Stimulated activated CD8-positive, alpha-beta memory T cell treated with anti-CD3 and anti-CD28 coated beads, Interleukin-7, amount 100 ng/mL, for 24 hours (primary cell): ENCODE data around the gene CACNA1E.

Experiments
- DNase-seq: peaks from one replicate; pipeline ENCODE4 v3.0.0-alpha.2; 2020; ENCODE audit warnings: low read depth

The CACNA1E gene

DNA sequence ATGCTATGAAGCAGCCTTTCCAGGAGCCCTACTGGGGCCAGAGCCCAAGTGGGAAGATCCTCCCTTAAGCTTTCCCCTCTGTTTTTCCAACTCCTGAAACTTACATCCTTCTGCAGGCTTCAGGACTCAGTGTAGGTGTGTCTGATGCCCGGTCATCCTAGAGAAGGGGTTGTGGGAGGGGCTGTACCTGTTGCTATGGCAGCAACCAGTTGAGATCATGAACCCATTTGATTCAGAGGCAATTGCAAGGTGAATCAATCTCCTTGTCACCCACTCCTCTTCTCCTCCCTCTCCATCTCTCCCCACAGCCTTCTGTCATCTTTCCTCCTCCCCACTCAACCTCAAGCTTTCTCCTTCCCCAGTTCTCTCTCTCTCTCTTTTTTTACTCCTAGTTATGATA lies 151.8 kb downstream of the CACNA1E start:
- DNase-seq = no peak

GRCh38 chr1:181637998-181638397 lies 154.7 kb downstream of the CACNA1E start:
- no peak for DNase-seq

GRCh38 chr1:181640956-181641355 lies 157.6 kb downstream of the CACNA1E start:
- no peak for DNase-seq

GRCh38 chr1:181643631-181644030 lies 160.3 kb downstream of the CACNA1E start:
- DNase-seq = no peak

DNA sequence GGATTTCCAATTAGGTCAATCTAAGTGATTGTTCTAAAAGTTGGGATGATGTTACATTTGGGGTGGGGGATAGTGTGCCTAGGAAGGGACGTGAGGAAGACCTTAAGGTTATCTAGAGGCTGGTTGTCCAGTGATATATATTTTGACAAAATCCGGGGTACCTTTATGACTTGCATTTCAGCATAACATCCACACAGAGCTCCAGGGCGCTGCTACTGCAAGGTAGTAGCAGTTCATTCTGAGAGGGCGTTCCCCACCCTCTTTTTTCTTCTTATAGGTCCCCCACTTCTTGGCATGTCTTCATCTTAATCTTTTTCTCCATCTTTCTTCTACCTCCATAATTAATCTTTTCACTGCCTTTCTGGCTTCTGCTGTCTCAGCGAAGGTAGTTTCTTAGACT lies 161.9 kb downstream of the CACNA1E start:
- no peak for DNase-seq

- no peak for DNase-seq
These were observed 163.4 kb downstream of the CACNA1E start for GRCh38 chr1:181646710-181647109.

- DNase-seq = no peak
These were observed 164.2 kb downstream of the CACNA1E start for GRCh38 chr1:181647314-181648035.

GRCh38 chr1:181651276-181651675 lies 168.0 kb downstream of the CACNA1E start:
- no peak for DNase-seq

DNA sequence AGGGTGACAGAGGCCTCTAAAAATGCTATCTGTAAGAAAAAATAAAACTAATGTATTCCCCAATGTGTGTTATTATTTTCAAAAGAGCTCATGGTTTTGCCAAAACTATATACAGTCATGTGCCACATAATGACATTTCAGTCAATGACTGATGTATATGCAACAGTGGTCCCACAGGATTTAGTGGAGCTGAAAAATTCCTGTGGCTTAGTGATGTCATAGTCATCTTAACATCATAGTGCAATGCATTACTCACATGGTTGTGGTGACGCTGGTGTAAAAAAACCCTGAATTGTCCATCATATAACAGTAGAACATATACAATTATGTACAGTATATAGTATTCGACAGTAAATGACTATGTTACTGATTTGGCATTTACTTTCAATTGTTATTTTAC lies 172.4 kb downstream of the CACNA1E start:
- DNase-seq = no peak

GRCh38 chr1:181656491-181656890 lies 173.2 kb downstream of the CACNA1E start:
- DNase-seq = no peak

GRCh38 chr1:181658581-181658980 lies 175.3 kb downstream of the CACNA1E start:
- DNase-seq = no peak

DNA sequence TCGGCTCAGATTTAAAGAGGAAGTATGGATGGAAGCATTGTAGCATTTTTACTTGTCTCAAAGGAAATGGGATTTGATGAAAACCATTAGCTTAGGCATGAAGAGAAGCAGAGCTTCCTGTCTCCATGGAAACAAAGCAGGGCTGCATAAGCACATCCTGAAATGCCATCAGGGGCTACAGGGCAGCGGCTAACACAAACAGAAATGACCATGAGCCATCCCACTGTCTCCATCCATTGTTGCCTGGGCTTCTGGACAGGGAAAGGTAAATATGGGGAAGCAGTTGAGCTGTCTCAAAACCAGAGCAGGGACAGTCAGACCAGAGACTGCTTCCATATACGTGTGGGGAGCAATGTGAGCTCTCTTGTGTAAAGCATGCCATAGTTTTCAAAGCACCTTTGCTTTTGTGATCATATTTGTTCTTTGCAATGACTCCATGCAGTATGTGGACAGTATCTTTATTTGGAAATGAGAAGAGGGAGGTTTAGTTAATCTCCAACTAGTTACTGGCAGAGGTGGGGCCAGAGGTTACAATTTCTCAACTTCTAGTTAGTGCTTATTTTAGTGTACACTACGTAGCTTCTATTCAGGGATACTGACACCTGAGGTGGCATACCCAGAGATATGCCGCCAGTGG lies 176.1 kb downstream of the CACNA1E start:
- DNase-seq = no peak

DNA sequence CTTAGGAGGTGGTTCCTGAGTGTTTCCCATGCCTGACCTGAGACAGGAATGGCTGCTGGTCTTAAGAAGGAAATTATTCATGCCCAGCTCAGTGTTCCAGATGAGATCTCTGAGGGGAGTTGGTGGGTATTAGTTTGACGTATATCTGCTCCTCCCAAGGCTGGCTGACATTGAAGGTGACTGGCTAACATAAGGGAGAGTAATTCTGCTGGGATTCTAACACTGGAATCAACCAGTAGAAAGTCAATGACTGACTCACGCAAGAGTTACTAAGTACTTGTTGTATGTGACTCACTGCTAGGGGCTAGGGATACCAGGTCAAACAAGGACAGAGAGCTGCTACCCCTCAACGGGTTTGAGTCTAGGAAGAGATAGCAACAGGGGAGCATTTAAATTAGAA lies 177.3 kb downstream of the CACNA1E start:
- DNase-seq = no peak

GRCh38 chr1:181661569-181661968 lies 178.3 kb downstream of the CACNA1E start:
- DNase-seq = no peak

DNA sequence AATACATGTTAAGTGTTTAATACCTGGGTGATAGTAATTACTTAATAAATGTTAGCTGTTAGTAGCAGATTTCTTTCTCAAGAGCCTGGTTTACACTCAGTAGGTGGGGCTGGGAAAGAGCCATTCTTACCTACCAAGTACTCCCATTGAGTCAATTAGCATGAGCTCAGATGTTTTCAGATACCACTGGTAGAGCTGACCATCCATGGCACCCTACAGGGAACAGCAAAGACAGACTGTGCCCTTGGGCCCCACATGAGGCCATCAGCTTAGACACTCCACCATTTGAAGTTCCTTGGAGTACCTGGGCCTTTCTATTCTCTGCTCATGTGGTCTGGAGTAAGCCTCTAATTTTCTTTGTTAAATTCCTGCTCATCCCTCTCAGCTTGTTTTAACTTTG lies 179.3 kb downstream of the CACNA1E start:
- no peak for DNase-seq

- no peak for DNase-seq
These were observed 181.2 kb downstream of the CACNA1E start for GRCh38 chr1:181664543-181664942.

DNA sequence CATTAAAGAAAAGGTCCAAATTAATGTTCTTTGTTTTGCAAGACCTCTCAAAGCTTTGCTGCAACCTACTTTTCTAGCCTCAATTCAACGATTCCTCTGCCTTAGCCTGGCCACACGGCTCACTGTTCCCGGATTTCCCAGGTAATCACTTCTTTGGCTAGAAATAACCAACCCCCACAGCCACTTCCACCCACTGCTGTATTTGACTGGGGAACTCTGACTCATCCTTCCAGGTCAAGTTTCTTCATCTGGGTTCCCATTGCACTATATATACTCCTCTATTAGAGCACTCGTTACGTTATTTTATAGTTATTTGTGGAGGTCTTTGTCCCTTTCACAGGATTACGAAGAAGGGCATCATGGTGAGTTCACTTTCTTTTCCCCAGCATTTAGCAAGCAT lies 185.9 kb downstream of the CACNA1E start:
- no peak for DNase-seq

GRCh38 chr1:181674617-181675016 lies 191.3 kb downstream of the CACNA1E start:
- DNase-seq = no peak

GRCh38 chr1:181675091-181675917 lies 192.0 kb downstream of the CACNA1E start:
- DNase-seq = no peak

DNA sequence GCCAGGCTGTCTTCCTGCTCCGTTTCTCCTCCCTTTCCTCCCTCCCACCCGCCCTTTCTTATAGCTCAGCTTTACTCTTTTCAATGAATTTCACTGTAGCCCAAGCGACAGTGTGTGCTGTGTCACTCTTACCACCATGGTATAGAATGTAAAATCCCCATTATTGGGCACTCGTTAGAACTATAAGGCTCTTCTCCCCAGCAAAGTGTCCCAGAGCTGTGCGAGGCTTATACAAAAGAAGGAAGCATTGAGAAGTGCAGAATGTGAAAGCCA lies 192.5 kb downstream of the CACNA1E start:
- DNase-seq = no peak

DNA sequence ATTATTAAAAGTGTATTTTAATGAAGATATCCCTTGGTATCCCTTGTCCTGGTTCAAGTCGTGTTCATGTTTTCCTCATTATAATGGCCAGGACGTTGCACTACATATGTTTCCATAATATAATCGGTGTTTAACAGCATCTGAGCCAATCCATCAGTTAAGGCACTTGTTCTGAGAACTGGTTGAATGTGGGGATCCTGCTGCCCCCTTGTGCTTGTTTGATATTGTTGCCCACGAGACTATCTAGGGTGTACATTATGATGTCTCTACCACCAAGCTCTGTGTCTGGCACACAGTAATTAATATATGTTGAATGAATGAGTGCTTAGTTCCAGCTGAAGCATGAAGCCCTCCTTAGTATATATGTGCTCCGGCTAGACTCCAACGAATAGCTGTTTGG lies 193.0 kb downstream of the CACNA1E start:
- no peak for DNase-seq

DNA sequence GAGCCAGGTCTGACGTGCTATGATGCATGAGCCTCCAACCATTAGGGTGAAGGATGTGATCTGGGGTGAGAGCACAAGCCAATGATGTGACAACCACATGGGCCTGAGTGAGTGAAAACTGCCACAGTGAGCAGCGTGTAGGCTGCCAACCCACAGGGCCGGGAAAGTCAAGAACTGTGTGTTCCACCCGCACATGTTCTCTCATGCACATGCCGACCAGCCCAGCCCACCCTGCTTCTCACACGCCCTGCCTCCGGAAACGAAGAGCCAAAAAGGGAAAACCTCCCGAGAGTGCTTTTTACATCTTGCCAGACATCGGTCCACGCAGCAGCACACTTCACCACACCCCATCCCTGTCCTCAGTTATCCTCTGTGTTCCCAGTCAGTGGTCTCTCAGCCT lies 197.0 kb downstream of the CACNA1E start:
- no peak for DNase-seq

DNA sequence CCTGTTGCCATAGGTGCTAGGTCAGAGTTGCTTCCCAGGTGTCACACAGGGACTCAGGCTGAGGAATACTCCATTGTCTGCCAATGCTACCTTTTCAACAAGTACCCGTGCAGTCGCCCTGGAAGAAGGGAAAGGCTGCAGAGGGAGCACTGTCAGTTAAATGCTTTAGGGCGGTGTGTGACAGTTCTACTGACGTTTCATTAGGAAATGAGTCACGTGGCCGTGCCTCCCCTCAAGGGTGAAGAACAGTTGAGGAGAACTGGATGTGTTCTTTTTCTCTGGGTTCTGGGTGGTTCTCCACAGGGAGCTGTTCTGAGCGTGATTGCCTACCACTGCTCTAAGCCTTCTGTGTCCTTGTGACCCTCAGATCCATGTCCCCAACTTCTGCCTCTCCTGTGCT lies 197.6 kb downstream of the CACNA1E start:
- no peak for DNase-seq
